Hypothalamus (tissue), 51 donors: ENCODE measurements around the gene CLPX.
"Not testable (repeated sequence)": the region's sequence is repeated elsewhere in the genome, so short reads cannot be mapped to it uniquely, and the experiment has no call there.

ENCODE experiments used
- DNase-seq, 51 donors: peaks; one replicate each; lab custom pipeline; 2025; lab: John Stamatoyannopoulos, UW

CLPX gene

DNA sequence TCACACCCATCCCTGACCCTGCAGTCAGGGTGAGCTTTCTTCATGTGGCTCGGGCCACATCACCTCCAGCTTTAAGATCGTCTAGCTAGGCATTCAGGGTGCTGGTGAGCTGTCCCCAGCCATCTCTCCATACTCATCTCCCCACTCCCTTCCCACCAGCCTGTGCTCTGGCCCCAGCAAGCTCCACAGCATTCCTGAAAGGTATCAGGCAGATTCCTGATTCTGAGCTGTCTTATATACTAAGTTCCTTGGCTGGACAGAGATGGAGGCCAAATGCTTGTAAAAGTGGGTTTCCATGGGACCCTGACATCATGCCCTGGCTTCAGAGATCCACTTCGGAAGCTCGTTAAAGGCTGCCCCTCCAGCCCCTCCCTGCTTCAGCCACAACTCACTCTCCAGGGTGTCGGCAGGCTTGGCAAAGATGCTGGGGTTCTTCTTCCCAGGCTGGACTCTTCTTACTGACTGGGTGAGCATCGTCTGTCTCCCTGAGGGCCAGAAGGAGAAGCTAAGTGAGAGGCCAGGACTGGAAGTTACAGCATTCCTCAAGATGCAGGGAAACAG is 22.2 kb upstream of the CLPX start:
- no peak for DNase-seq

DNA sequence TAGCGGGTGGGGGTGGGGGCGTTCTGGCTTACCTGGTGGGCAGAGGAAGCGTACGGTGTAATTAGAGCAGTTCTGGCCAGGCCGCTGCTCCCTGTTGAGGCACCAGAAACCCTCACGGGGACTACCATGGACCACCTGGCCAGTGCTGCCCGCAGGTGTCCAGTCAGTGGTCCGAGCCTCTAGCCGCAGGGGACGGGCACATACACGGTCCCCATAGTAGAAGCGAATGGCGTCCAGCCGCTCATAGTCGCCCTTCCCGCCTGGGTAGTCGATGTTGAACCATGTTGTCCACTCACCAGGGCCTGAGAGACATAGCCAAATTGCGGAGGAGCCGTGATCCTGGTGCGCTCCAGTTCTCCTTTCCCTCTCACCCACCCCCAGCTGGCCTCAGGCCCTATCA is 21.6 kb upstream of the CLPX start:
- no peak for DNase-seq

DNA sequence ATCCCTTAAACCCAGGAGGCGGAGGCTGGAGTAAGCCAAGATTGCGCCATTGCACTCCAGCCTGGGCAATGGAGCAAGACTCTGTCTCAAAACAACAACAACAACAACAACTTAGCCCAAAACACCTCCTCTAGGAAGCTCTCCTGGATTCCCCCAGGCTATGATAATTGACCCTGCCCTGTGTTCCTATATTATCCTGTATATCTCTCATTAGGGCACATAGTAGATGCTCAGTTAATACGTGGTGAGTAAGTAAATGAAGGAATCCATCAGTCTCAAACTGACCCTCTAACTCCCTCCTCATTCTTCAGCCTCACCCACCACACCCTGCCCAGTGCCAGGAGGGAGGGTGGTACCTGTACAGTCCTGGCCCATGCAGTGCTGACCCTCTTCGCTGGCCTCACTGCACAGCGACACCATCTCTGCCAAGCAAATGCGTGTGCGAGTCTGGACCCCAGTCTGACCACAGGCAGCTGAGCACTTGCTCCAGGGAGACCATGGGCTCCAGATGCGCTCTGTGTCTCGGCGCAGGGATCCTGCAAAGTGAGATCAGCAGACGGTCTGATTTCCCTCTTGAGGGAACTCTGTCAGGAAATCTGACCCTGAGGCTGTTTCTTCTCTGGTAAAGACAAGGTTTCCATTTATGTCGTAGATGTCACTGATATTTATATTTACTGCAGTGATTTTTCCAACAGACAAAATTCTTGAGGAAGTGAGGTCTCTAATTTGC is 20.0 kb upstream of the CLPX start:
- DNase-seq = no peak

DNA sequence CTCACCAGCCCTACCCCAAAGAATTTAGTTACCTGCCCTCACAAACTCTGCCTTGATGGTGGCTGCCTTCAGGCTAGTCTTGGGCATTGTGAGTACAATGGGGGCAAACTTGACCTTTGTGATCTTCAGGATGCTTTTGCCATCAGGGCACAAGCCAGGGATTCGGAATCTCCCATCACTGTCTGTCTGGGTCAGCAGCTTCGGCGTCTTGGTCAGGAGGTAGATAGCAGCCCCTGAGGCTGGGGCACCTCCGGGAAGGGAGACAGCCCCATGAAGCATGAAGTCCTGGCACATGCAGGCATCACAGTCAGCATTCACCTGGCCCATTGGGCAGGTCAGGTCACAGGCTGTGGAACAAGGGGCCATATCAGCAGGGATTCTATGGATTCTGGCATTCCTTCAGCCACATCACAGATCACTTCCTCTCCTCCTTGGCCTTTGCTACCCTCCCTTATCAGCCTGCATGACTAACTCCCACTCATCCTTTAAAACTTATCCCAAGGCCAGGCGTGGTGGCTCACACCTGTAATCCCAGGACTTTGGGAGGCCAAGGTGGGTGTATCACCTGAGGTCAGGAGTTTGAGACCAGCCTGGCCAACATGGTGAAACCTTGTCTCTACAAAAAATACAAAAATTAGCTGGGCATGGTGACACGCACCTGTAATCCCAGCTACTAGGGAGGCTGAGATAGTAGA is 19.2 kb upstream of the CLPX start:
- no peak for DNase-seq

DNA sequence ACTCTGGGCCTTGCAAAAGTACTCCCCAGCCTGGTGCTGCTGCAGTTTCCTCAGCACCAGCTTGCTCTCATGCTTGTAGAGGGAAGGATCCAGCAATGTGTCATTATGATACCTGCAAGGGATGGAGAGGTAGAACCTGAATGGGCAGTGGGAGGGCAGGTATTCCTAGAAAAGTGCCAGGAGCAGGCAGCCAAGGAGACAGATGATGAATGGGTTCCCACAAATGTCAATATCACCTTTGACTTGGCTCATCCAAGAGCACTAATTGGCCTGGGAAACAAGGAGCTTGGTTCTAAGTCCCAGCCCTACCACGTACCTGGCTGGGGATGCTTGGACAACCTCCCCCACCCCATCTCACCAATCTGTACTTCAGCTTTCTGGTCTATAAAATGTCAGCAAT is 16.8 kb upstream of the CLPX start:
- DNase-seq = no peak

DNA sequence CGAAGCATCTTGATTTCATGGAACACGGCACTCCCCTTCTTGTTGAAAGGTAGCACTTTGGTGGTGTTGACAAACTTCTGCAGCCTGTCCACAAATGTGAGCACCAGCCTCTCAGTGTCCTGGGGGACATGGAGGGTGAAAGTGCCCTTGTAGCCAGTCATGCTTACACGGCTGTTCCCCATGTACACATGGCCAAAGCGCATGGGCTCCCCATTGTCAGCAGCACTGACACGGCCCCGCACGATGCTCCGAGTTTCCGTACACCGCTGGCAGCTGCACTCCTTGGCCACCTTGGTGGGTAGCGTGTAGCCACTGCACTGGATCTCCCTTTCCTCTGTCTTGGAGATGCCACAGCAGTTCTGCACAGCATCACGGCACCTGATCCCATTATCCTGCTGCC is 13.4 kb upstream of the CLPX start:
- no peak for DNase-seq

DNA sequence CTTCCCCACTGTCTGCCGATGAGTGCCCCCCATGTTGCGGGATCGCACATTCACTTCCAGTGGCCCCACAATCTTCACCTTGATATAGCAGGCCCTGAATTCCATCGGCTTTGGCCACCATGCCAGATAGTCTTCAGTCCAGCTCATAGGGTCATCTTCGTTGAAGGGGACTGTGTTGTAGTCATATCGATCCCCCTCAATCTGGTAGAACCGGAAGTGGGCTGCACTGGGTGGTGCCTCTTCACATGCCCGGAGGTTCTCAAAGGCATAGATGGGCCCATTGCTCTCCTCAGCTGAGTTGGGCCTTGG is 12.1 kb upstream of the CLPX start:
- DNase-seq = no peak

DNA sequence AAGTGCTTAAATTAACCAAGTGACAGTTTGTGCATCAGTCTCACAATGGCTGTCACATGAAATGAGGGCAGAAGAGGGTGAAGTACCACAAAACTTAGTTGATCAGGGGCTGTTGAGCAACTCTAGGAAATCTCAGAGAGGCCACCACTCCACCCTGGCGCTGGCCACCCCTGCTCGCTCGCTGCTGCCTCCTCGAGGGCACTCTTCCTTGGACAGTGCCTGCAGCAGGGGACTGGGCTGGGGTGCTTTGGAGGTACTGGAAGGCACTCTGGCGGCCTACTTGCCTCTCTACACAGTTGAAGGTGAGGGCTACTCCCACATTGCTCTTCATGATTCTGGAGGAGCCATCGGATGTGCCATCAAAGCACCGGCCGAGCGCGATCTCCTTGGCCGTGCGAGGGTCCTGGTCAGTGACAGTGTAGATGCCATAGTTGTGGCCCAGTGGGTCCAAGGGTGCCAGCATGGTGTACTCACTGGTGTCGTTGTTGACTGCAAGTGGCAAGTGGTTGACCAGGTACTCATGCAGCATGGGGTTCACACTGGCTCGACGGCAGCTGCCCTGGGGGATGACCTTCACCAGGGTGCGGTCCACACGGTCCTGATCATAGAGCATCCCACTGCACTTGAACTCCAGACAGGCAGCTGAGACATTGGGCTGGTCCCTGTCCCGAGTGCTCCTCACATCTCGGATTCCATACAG is 11.6 kb upstream of the CLPX start:
- DNase-seq = no peak

DNA sequence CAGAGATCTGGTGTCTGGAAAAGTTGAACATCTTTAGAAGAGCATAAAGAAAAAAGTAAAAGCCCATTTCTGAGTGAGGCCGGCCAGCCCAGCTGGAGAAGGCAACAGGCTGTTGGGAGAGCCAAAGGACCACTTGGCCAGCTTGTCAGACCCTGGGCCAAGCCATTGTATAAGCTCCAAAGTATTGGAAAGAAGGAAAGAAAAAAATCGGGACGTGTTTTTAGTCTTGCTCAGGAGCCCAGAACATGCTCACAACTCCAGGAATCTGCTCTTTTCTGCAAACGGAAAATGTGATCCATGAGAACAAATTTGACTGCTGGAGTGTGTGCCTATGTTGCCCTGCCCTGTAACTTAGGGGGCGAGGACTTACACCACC is 10.4 kb upstream of the CLPX start:
- no peak for DNase-seq

DNA sequence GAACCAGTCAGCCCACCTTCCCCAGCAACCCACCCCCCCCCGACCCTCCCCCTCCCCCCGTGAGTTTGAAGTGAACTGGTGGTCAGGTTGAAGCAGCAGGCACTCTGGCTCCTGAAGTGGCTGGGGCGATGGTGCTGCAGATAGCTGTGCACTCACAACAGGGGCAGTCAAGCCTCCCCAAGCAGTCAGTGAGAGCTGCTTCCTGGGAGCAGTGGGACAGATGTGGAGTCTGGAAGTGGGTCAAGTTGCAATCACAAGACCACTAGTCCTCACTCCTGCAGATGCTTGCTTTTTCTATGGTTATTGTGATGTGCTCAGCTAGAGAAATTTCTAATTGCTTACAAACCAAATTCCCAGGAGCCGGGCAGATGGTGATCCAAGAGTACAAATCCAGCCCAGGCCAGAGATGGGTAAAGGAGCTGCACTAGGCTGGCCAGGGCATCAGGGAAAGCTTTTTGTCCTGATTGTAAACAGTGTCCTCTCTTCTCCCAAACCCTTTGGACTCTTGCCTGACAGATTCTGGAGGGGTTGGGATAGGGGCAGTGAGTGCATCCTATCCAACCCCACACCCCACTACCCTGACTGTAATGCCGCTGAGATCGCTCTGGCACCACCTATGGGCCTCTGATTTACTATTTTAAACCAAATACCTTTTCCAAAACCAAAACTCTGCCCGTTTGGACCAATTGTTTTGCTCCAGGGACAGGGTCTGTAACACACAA is 9.8 kb upstream of the CLPX start:
- peak in 2 of 51 donors; percentile 2 to 31 for DNase-seq

DNA sequence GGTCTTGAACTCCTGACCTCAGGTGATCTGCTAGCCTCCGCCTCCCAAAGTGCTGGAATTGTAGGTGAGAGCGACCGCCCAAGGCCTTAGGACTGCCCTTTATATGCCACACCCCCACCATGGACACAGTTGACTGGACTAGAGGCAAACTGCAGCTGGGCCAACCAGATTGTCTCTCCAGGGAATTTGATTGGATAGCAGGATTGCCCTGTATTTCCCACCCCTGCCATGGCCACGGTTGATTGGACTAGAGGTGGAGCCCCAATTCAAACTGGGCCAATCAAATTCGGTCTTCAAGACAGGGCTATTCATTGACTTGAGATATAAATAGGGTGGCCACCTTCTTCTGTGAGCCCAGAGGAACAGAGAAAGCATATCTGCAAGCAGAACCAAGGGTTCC is 6.9 kb upstream of the CLPX start:
- DNase-seq = no peak

DNA sequence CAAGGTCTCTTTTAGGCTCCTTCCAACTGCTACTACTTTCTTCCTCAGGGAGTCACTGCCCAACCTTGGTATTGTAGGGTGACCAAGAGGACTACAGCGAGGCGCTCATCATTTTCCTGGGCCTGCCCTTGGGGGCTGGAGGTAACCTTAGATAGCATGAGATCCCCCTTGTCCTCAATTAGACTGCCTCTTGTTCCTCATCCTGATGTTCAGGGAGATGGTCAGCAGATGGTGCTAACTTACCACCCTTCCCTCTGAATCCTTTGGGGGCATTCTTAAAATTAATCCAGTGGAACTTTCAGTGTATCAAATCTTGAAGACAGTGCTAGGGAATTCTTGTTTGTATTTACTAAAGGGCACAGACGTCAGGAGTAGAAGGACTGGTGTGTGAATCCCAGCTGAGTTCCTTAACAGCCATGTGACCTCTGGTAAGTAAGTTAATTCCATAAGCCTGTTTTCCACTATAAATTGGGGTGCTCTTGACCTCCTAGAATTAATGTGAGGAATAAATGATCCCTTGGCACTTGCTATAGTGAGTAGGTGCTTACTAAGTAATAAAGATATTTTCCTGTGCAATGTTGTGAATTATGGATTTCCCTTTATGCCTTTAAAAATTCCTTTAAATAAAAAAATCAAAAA is 4.1 kb upstream of the CLPX start:
- DNase-seq = peak in 10 of 51 donors; percentile 3 to 45 (median 18)

DNA sequence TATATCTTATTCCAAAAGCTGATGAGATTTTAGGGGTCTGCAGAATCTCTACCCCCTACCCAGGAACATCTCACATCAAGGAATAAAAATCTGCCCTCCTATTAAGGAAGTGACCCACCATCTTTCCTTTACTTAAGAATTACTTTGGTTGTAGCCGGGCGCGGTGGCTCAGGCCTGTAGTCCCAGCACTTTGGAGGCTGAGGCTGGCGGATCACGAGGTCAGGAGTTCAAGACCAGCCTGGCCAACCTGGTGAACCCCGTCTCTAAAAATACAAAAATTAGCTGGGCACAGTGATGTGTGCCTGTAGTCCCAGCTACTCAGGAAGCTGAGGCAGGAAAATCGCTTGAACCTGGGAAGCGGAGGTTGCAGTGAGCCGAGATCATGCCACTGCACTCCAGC is 3.3 kb upstream of the CLPX start:
- not testable (repeated sequence) for DNase-seq

DNA sequence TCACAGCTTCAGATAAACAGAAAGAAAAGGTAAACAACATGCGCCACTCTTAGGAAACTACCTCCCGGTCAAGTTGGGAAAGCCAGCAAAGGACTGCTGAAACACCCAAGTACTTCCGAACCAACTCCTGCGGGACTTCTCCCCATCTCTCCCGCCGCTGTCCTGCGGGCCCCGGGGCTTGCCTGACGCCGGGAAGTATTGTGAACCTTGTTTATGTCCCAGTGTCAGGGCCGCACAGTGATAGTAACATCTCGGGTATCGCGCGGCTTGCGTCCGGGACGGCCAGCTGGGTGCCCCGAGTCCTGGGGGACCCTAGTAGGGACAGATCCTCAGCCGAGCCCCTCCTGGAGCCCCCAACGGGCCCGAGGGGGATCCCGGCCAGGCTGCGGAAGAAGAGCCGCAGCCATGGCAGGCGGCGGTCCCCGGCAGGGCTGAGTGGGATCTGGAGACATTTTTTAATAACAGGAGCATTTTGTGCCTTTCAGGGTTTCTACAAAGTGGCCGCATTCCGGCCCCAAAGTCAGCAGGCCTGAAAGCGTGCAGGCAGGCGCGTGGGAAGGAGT is 756 bp downstream of the CLPX start:
- peak in 33 of 51 donors; percentile 9 to 72 (median 41) for DNase-seq

DNA sequence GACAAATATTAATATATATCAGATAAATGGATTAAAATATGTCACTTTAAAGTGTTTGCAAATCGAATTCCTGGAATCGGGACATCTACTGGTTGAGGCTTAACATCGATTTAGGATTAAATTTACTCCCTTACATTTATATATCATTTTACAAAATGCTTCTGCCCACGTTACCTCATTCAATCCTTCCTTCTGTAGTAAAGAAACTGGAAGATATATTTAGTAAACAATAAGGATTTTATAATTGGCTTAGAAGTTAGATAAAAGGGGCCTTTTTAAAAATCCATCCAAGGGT is 1.3 kb downstream of the CLPX start:
- DNase-seq = no peak

DNA sequence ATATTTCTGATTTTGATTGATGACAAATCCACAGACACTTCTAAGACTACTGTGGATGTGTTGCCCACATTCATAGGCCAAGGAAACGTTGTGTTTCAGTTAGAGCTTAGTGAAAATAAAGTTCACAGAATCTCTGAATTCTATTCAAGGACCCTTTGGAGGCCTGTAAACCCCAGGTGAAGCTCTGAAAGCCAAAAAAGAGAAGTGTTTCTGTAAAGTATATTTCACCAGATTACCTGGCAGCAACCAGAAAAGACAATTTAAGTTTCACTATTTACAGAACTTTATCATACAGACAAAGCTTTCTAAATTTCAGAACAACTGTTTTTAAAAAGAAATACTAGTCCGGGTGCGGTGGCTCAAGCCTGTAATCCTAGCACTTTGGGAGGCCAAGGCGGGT is 2.6 kb downstream of the CLPX start:
- DNase-seq = no peak

DNA sequence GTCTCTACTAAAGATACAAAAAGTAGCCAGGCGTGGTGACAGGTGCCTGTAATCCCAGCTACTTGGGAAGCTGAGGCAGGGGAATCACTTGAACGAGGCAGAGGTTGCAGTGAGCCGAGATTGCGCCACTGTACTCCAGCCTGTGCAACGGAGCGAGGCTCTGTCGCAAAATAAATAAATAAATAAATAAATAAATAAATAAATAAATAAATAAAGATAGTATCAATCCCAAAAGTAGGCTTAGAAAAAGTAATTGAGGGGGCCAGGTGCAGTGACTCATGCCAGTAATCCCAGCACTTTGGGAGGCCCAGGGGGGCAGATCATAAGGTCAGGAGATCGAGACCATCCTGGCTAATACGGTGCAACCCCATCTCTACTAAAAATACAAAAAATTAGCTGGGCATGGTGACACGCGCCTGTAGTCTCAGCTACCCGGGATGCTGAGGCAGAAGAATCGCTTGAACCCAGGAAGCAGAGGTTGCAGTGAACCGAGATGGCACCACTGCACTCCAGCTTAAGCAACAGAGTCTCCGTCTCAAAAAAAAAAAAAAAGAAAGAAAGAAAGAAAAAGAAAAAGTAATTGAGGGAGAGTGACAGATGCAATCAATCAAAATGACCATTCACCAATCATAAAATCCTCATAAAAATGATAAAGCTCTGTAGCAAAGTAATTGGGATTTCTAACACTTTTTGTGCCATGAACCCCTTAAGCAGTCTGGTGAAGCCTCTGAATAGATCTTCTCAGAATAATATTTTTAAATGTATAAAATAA is 3.4 kb downstream of the CLPX start:
- DNase-seq = not testable (repeated sequence)

DNA sequence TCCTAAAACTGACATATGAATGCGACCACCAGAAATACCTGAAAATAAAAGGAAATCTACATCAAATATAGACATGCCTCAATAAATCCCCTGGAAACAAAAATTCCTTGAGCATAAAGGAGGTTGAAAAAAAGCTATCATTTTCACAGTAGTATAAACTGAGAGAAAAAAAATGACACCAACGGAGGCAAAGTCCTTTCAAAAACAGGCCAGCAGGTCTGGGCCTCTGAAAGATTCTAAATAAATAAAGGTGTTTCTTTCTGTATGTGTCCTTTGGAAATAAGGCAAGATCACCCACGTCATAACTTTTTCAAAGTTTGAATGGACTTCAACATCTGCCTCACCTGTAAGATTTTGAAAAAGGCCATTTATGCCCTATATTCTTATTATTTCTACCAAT is 5.0 kb downstream of the CLPX start:
- no peak for DNase-seq

DNA sequence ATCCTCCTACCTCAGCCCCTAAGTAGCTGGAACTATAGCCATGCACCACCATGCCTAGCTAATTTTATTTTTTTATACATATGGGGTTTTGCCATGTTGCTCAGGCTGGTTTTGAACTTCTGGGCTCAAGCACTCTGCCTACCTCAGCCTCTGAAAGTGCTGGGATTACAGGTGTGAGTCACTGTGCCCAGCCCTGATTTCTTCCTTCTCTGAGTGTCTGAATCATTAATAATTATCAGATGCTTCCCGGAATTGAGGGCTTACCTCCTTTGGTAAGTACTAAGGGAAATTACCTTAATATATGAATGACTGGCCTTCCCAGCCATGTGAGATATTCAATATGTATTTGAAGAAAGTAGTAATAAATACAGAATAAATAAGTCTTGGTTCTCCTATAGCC is 7.2 kb downstream of the CLPX start:
- DNase-seq = no peak

DNA sequence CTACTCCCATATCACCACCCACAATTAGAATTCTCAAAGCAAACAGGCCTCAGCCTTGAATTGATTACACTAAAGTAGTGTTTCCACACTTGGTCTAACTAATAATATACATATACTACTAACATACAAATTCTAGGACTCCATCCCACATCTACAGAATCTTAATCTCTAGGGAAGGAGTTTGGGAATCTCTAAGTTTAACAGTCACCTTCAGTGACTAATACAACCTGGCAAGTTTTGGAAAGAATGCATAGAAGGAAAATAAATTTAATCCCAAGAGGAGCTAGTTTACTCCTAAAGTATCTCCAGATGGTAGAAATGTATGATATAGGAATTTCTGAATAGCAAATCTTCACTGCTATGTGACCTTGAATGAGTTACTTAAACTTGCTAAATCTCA is 9.1 kb downstream of the CLPX start:
- DNase-seq = no peak
